ENCODE data around the gene LRRFIP2.

DNA sequence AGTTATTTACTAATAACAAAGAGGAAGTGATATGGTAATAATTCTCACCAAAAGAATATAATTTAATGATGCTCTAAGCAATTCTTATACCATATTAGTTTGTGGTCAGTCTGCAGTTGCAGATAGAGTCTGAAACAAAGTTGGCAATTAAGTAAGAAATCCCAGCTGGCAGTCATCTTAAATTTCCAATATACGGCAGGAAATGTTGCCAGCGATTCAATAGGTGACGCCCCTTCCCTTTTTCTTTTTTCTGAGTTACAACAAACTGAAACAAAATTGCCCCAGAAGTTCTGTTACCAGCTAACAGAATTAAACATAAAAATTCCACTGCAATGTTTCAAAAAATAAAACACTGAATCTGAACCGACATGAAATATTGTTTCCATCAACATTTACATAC, 26.7 kb downstream of the LRRFIP2 start:
- TF ChIP-seq, protein P1, sequence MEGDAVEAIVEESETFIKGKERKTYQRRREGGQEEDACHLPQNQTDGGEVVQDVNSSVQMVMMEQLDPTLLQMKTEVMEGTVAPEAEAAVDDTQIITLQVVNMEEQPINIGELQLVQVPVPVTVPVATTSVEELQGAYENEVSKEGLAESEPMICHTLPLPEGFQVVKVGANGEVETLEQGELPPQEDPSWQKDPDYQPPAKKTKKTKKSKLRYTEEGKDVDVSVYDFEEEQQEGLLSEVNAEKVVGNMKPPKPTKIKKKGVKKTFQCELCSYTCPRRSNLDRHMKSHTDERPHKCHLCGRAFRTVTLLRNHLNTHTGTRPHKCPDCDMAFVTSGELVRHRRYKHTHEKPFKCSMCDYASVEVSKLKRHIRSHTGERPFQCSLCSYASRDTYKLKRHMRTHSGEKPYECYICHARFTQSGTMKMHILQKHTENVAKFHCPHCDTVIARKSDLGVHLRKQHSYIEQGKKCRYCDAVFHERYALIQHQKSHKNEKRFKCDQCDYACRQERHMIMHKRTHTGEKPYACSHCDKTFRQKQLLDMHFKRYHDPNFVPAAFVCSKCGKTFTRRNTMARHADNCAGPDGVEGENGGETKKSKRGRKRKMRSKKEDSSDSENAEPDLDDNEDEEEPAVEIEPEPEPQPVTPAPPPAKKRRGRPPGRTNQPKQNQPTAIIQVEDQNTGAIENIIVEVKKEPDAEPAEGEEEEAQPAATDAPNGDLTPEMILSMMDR (IDR thresholded peaks at IDR 0.05), result no peak
- TF ChIP-seq POLR2A (IDR thresholded peaks at IDR 0.05) (no peak), EP300 (IDR thresholded peaks at IDR 0.05) (no peak), POLR2AphosphoS5 (IDR thresholded peaks at IDR 0.05) (no peak)
